Activated CD4-positive, alpha-beta T cell treated with anti-CD3 and anti-CD28 coated beads for 36 hours (primary cell): ENCODE measurements around the gene ALX1. TPM values are rescaled to one million over a fixed set of nuclear protein-coding genes. Genes with fewer than 3 reads are reported as not detected.

Source experiments
- total RNA-seq, 2 experiments: library from RNA; stranded (reverse); gene quantifications; one replicate each; pipeline ENCODE4 v1.2.3, GENCODE V29; 2021

ALX1 gene
- total RNA-seq, 2 experiments from 2014 or later = not detected

Other genes starting within 250 kb of the ALX1 start
- gene TSPAN19, start 243.9 kb upstream of the ALX1 start, total RNA-seq = not detected
- gene LRRIQ1, start 243.9 kb upstream of the ALX1 start, total RNA-seq = not detected